Measurements from ENCODE around the gene FAM168B.
"Not testable (repeated sequence)": the region's sequence is repeated elsewhere in the genome, so short reads cannot be mapped to it uniquely, and the experiment has no call there.

Gene FAM168B

DNA sequence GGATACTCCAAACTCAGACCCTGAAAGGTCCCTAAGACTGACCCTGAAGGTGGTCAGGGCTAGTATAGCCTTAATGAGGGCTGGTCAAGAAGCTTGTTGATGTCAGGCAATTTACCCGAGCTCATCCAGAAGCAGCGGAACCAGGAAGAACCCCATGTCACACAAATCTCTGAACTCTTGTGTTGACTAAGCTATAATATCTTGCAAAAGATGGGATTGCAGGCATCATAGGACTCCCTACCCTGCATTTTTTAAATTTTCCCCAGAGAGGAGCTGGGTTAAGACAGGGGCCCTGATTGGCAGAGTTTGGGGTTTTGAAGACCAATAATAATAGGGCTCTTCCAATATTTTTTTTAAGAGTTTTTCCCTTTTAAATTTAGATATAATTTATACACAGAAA, 9.9 kb upstream of the FAM168B start:
- no peak for DNase-seq (ENCODE audit: low read depth in 2 of 2)

DNA sequence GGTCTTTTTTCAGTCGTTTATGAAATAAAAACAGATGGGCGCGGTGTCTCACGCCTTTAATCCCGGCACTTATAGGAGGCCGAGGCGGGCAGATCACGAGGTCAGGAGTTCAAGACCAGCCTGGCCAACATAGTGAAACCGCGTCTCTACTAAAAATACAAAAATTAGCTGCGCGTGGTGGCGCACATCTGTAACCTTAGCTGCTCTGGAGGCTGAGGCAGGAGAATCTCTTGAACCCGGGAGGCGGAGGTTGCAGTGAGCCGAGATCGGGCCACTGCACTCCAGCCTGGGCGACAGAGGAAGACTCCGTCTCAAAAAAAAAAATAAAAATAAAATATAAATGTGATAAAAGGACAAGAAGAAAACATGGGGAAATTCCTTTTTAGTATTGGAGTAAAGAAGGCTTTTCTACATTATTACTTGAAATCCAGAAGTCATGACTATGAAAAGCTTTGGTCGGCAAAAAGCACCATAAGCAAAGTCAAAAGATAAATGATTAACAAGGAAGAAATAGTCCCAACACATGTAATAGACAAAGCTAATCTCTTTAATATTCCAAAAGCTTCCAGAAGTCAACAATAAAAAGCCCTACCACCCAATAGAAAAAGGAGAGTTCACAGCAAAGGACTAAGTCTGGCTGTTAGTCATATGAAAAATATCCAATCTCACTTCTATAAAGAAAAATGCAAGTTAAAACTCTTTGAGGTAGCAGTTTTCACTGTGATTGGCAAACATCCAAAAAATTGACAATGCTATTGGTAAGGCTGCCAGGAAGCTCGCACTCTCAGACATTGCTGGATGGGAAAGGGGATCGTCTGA, 1.4 kb upstream of the FAM168B start:
- no peak for DNase-seq (ENCODE audit: low read depth in 2 of 2)

DNA sequence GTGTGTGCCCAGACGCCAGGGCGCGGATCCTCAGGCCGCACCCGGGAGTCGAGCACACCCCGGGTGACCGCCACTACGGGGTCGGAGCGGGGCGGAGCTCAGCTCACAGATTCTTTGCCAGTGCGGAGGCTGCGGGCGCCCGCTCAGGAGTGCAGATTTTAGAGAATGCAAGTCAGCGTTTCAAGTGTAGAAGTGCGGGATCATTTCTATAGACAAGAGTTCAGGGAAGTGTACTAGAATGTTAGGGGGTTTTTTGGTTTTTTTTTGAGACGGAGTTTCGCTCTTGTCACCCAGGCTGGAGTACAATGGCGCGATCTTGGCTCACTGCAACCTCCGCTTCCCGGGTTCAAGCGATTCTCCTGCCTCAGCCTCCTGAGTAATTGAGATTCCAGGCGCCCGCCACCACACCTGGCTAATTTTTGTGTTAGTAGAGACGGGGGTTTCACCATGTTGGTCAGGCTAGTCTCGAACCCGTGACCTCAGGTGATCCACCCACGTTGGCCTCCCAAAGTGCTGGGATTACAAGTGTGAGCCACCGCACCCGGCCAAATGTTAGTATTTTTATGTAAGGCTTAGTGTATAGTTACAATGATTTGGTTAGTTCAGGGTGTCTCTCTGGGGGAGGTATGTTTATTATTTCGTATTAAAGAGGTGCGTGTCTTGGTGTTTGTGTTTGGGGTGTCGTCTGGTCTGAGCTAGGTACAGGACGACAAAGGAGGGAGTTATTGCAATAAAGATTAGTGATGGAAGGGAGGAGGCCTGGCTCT, 619 bp upstream of the FAM168B start:
- DNase-seq (ENCODE audit: low read depth in 2 of 2) = peak in 1 of 2 donors; percentile 49

DNA sequence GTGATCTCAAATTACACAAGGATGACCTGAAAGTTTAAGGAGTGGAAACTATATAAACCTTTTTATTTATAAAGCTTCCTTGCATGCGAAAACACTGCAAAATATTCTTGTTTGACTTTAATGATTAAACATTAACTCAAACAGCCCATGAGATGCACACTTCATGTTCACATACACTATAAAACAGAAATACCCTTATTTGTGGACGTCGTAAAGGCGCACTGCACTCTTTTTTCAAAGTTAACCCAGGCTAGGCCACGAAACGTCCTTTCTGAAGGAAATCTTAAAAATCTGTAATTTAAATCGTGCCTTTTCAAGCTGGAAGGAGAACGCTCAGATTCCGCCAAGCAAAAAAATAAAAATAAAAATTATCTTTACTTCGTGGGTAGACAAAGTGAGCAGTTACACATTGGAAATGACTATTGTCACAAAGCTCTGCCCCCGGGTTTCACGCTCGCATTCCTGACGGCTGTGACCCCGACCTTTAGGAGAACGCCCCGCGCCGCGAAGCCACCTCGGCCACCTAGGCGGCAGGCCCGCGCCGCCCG, 728 bp downstream of the FAM168B start:
- no peak for DNase-seq (ENCODE audit: low read depth in 2 of 2)

DNA sequence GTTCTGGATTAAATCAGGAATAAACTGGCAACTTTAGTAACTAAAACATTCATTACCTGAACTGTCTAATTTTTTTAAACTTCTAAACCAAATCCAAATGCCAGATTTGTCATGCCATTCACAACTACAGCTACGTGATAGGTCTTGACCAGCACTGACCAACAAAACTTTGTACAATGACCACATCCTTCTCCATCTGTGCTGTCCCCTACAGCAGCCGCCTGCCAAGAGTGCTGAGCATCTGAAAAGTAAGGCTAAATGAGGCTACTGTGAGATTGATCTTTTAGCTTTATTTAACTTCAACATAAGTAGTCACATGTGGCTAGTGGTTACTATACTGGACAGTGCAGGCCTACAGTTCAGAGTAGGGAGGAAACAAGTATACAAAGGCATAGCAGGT, 7.6 kb downstream of the FAM168B start:
- DNase-seq (ENCODE audit: low read depth in 2 of 2) = no peak

DNA sequence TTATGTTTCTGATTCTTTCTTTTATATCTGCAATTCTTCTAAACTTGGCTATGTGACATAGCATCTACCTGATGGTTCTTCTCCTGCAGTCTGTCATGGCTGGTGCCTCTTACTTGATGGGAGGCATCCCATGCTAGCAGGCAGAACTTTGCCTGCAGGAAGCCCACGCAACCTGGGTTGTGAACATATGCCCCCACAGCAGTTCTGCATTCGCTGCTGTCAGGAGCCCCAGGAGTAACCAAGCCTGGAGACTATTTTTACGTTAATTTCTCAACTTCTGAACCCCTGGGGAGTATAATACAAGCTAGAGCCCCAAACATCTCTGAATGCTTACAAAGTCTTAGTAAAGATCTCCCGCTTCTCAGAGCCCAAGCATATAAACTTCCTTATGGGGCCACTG, 12.1 kb downstream of the FAM168B start:
- no peak for DNase-seq (ENCODE audit: low read depth in 2 of 2)

DNA sequence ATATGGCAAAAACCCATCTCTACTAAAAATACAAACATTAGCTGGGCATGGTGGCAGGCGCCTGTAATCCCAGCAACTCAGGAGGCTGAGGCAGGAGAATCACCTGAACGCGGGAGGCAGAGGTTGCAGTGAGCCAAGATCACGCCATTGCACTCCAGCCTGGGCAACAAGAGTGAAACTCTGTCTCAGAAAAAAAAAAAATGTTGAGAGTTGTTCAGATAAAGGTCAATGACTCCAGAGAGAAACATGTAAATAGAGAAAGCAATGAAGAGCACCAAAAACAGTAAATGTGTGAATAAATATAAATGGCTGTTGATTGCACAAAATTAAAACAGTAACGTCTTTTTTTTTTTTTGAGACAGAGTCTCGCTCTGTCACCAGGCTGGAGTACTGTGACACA, 13.3 kb downstream of the FAM168B start:
- DNase-seq (ENCODE audit: low read depth in 2 of 2) = not testable (repeated sequence)

DNA sequence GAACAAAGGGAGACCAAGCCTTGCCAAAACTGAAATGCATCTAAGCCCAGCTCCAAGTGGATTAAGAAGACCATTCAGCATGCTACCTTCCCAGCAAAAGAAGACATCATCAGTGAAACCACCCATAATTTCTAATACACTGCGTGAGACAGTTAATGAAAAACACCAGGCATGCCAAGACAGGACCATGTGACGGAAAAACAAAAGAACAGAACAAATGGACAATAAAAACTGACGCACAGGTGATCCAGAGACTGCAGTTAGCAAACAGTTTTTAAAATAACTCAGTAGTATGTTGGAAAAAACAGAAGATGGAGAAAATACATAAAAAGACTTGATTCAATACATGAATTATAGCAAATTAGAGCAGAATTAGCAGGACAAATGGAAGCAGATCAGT, 15.3 kb downstream of the FAM168B start:
- no peak for DNase-seq (ENCODE audit: low read depth in 2 of 2)

DNA sequence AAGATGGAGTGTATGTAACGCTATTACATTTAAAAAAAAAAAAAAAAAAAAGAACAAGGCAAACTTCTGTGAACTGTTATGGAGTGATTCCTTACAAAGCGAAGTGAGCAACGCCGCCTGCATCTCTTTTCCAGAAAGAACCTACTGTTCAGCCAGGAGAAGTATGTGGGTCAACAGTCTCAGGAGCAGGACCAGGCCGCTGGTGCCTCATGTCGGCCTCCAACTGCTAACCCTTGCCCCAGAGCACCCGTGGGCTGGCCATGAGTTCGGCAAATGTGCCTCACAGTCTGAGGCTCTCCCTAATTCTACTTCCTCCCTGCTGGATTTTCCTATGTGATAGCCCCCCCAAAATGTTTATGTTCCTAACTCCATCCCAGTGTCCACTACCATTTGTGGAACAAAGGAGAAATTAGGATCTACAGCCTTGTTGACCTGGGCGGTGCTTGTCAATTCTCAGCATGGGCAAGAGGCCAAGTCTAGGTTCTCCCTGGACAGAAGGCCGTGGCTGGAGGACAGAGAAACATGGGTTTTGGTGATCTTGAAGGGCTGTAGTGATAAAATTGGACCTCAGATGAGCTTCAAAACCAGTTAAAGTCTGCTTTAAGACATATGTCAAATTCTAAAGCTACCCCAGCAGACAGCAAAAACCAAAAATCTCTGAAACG, 15.9 kb downstream of the FAM168B start:
- DNase-seq (ENCODE audit: low read depth in 2 of 2) = no peak

DNA sequence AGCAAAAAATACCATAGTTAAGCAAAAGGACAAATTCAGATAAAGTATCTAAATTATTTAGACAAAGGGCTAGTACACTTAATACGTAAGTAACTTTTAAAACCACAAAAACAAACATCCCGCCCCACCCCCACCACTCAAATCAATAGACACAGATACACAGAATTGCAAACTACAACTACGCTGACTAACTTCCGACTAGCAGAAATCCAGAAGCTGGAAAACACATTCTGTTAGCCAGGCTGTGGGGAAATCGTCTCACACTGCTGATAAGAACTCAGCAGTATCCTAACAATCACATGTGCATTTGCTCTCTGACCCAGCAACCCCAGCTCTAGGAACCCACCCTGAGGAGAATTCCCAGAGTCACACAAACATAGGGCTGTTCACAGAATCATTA, 16.6 kb downstream of the FAM168B start:
- no peak for DNase-seq (ENCODE audit: low read depth in 2 of 2)

DNA sequence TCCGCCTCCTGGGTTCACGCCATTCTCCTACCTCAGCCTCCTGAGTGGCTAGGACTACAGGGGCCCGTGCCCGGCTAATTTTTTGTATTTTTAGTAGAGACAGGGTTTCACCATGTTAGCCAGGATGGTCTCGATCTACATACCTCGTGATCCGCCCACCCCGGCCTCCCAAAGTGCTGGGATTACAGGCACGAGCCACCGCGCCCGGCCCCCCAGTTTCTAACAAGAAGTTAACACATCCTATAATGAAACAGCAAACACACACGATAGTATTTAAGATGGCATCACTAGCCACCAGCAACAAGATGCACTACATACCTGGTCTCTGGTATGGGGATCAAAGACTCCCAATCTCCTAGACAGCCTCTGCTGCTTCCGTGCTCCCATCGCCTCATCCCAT, 17.7 kb downstream of the FAM168B start:
- DNase-seq (ENCODE audit: low read depth in 2 of 2) = not testable (repeated sequence)

DNA sequence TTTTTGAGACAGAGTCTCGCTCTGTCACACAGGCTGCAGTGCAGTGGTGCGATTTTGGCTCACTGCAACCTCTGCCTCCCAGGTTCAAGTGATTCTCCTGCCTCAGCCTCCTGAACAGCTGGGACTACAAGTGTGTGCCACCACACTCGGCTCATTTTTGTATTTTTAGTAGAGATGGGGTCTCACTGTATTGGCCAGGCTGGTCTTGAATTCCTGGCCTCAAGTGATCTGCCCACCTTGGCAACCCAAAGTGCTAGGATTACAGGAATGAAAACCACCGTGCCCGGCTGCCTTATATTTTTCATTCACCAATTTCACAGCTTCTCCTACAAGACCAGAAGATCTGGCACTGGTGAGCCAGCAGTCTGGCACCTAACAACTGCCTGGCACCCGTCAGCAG, 25.1 kb downstream of the FAM168B start:
- not testable (repeated sequence) for DNase-seq (ENCODE audit: low read depth in 2 of 2)

DNA sequence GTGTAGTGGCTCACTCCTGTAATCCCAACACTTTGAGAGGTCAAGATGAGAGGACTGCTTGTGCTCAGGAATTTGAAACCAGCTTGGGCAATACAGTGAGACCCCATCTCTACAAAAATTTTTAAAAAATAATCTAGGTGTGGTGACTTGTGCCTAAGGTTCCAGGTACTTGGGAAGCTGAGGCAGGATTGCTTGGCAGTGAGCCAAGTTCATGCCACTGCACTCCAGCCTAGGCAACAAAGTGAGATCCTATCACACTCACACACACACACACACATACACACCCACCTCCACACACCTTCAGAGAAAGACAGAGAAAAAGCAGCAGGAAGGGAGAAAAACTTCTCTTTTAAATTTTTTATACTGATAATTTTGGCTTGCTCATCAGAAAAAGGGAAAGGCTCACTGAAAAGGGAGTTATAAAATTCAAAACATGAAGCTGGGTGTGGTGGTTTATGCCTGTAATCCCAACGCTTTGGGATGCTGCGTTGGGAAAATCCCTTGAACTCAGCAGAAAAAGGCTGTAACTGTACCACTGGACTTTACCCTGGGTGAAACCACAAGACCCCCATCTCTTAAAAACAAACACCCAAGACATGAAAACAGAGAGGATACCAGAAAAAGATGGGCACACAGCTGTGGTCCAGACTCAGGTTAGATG, 25.7 kb downstream of the FAM168B start:
- no peak for DNase-seq (ENCODE audit: low read depth in 2 of 2)

DNA sequence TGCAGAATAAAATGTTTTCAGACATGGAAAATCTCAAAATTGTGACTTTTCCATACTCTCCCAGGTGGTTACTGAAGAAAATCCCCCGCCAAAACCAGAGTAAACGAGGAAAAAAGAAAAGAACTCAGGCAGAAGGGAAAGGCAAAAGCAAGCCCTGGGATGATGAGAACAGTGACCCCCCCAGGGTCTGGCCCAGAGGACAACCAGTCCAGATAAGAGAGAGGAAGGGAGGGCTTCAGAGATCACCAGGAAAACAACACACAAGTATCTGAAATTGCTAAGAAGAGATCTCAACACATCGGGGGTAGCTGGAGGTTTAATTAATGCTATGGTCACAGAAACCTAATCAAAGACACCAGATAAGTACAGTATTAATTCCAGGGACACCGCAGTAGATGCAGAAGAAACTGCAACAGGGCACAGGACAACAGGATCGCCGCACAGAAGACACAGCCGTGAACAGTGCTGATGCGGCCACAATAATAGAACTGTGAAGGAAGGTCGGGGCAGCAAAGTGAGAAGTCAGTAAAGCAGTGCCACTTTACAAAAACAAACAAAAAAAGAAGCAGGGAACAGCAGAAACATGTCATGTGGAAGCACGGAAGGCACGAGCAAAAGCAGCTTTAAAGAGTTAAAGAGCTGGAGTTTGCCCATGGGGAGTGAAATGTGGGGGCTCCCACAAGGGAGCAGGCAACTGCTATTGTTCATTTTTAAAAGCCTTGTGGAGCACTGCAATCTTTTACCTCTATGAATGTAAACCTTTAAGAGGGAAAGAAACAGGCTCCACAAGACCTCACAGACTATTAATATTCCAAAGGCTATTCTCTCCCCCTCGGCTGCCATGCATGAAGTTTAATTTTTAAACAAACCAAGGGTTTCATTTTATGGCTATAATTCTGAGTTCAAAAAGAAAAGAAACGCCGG, 28.4 kb downstream of the FAM168B start:
- no peak for DNase-seq (ENCODE audit: low read depth in 2 of 2)

DNA sequence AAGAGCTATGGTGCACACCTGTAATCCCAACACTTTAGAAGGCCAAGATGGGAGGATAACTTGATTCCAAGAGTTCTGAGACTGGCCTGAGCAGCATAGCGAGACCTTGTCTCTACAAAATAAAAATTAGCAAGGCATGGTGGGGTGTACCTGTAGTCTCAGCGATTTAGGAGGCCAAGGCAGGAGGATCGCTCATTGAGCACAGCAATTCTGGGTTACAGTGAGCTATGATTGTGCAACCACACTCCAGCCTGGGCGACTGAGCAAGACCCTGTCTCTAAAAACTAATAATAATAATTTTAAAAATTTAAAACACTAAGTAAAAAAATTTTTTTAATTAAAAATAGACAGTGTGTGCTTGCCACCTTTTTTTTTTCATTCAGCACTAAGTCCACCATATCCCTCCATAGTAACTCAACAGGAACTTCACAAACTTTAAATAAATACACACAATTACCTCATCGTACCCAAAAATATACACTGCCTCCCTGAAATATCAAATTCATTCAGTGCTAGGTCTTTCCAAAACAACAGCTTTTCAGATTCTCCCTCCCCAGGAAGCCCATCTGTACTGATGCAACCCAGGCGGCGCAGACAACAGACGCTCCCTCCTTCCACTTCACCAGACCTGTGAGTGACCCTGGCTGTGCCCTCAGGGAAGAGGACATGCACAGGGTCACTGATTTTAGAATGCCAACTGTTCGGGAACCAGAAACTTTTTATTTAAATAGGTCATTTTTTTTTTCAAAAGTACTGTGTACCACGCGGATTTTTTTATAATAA, 29.6 kb downstream of the FAM168B start:
- no peak for DNase-seq (ENCODE audit: low read depth in 2 of 2)

DNA sequence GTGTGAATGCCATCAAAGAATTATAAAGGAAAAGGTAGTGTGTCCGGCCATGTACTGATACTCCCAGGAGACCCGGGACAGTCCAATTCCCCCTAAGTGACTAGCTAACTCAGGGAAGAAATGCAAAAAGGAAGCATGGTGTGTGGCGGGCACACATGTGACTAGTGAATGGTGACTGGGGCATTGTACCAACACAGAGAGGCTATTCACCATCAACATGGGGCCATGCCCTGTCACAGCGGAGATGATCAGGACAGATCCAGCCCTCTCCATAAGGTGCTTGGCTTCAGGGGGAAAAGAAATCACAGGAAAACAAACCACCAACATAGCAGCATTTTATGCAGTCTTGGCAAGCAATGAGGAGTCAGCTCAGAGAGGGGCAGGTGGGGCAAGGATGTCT, 34.3 kb downstream of the FAM168B start:
- DNase-seq (ENCODE audit: low read depth in 2 of 2) = no peak

DNA sequence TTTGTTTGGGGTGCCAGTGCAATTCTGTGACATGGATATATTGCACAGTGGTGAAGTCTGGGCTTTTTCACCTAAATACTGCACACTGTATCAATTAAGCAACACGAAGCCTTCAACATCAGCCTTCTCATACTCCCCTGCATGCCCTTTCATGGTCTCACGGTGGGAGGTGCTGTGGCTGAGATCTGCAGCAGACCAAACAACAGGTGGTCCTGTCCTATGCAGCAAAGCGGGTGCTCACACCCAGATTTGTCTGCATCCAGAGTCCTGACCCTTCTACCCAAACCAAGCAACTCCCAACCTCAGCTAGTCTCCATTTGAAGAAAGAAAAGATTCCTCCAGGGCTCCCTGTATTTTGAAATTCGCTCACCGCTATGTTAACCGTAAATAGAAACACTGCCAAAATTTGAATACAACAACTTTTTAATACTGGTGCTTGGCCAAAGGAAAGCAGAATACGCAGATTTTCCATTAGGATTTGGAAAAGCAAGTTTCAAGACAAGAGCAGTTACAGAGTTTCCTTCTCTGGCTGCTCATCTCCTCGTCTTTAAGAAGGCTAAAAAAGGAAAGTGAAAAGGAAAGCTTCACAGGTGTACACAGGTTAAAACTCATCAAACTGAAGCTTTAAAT, 34.9 kb downstream of the FAM168B start:
- DNase-seq (ENCODE audit: low read depth in 2 of 2) = no peak

DNA sequence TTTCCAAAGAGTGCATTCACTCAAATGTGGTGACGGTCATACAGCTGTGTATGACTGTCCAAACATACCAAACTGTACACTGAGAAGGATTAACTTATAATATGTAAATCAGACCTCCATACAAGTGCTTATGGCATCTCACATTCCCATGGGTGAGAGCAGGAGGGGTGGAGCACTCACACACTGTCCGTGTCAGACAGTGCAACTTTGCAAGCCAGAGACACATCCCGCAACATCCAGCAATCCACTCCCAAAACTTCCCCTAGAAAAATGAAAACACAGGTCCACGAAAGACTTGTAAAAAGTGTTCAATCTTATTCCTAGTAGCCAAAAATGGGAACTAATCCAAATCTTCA, 36.4 kb downstream of the FAM168B start:
- DNase-seq (ENCODE audit: low read depth in 2 of 2) = no peak

DNA sequence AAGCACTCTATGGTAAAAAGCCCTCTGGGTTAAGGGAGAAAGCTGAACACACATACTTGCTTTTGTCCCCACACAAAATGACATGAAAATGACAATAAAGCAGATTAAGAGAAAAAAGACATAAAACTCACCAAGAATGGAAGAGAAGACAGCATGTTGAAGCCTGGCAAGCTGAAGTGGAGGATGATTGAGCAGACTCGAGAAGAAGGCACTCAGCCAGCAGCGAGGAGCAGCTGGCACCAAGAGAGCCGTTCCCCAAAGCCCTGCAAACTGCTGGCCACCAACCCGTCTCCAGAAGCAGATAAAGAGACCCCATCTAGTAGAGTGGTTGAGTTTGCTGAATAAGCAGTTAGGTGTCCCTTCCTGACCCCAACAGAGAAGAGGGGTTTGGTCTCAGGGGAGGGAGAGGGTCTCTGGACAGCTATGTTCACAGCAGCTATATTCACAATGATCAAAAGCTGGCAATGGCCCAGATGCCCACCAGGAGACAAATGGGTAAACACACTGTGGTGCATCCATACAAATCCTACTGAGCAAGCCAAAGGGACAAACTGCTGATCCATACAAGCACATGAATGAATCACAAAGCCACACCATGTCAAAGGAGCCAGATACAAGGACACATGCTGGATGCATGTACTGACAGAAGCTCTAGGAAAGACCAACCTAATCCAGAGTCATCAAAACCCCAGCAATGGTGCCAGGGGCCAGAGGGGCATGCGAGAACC, 36.9 kb downstream of the FAM168B start:
- DNase-seq (ENCODE audit: low read depth in 2 of 2) = no peak

All from activated CD8-positive, alpha-beta memory T cell treated with anti-CD3 and anti-CD28 coated beads for 4 hours (primary cell).